ENCODE data around the gene ZNF423.

The ZNF423 gene

GRCh38 chr16:49542946-49543630 is 312.8 kb downstream of the ZNF423 start:
- H3K27ac ChIP-seq = peak overlapping the region; percentile 16; the same call in 1 of the 2 replicates
- no peaks in the 10 kb centered on the region for H3K27me3 ChIP-seq (ENCODE audit: insufficient read depth, low read depth, severe bottlenecking)
- TF ChIP-seq, protein P1, sequence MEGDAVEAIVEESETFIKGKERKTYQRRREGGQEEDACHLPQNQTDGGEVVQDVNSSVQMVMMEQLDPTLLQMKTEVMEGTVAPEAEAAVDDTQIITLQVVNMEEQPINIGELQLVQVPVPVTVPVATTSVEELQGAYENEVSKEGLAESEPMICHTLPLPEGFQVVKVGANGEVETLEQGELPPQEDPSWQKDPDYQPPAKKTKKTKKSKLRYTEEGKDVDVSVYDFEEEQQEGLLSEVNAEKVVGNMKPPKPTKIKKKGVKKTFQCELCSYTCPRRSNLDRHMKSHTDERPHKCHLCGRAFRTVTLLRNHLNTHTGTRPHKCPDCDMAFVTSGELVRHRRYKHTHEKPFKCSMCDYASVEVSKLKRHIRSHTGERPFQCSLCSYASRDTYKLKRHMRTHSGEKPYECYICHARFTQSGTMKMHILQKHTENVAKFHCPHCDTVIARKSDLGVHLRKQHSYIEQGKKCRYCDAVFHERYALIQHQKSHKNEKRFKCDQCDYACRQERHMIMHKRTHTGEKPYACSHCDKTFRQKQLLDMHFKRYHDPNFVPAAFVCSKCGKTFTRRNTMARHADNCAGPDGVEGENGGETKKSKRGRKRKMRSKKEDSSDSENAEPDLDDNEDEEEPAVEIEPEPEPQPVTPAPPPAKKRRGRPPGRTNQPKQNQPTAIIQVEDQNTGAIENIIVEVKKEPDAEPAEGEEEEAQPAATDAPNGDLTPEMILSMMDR (IDR thresholded peaks at IDR 0.05; ENCODE audit: low read depth, low read length) = no peak
- H3K4me3 ChIP-seq (ENCODE audit: low read depth, low read length) = peak overlapping the region; percentile 38
- peak; percentile 61 for DNase-seq
- no peaks in the 10 kb centered on the region for H3K36me3 ChIP-seq
- no peaks in the 10 kb centered on the region for H3K9me3 ChIP-seq (ENCODE audit: severe bottlenecking)

GRCh38 chr16:49542391-49542891 is 313.5 kb downstream of the ZNF423 start:
- Histone ChIP-seq H3K9me3 (ENCODE audit: severe bottlenecking) (no peaks in the 10 kb centered on the region), H3K36me3 (no peaks in the 10 kb centered on the region), H3K4me3 (ENCODE audit: low read depth, low read length) (no peak overlapping the region), H3K27ac (no peak overlapping the region; the same call in 1 of the 2 replicates), H3K27me3 (ENCODE audit: insufficient read depth, low read depth, severe bottlenecking) (no peaks in the 10 kb centered on the region)
- TF ChIP-seq, protein P1 (IDR thresholded peaks at IDR 0.05; ENCODE audit: low read depth, low read length) = no peak
- DNase-seq = peak; percentile 62

DNA sequence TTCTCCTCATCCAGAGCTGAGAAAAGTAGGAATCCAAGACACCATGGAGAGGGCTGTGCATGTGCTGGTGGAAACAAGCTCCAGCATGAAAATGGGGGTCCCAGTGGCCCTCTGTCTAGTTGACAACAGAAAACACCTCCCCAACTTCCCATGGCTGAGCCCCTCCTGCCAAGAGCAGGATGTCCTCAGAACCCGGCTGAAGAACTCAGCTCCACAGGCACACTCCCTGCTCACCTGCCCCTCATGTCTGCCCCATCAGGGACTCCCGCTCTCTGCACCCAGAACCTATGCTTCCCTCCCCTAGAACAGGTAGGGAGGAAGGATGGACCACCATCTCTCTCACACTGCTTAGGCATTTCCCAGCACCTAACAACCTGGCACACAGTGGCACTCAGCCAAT is 315.1 kb downstream of the ZNF423 start:
- H3K9me3 ChIP-seq (ENCODE audit: severe bottlenecking) = no peaks in the 10 kb centered on the region
- H3K4me3 ChIP-seq (ENCODE audit: low read depth, low read length) = no peak overlapping the region
- TF ChIP-seq, protein P1 (IDR thresholded peaks at IDR 0.05; ENCODE audit: low read depth, low read length) = no peak
- H3K36me3 ChIP-seq = no peaks in the 10 kb centered on the region
- no peak overlapping the region for H3K27ac ChIP-seq
- H3K27me3 ChIP-seq (ENCODE audit: insufficient read depth, low read depth, severe bottlenecking) = no peaks in the 10 kb centered on the region
- no peak for DNase-seq

DNA sequence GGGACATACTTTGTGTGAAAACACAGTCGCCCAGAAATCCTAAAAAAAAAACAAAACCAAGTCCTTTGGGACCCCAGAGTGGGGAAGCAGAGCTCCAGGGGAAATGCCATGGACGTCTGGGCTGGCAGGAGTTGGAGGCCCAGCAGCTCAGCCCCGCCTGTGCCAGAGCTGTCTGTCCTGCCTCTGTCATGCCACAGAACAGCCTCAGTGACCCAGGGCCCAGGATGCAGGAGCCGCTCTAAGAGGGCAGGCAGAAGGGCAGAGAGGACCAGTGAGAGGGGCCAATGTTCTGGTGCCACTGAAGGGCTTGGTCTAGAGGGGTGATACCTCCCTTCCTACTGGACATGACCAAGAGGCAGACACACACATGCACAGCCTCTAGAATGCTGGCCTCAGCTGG is 316.2 kb downstream of the ZNF423 start:
- Histone ChIP-seq H3K36me3 (no peaks in the 10 kb centered on the region), H3K27ac (no peak overlapping the region), H3K9me3 (ENCODE audit: severe bottlenecking) (no peaks in the 10 kb centered on the region), H3K4me3 (ENCODE audit: low read depth, low read length) (no peak overlapping the region), H3K27me3 (ENCODE audit: insufficient read depth, low read depth, severe bottlenecking) (no peaks in the 10 kb centered on the region)
- TF ChIP-seq, protein P1 (IDR thresholded peaks at IDR 0.05; ENCODE audit: low read depth, low read length) = no peak
- DNase-seq = no peak

- Histone ChIP-seq H3K27ac (no peak overlapping the region), H3K4me3 (ENCODE audit: low read depth, low read length) (no peak overlapping the region), H3K9me3 (ENCODE audit: severe bottlenecking) (no peaks in the 10 kb centered on the region), H3K27me3 (ENCODE audit: insufficient read depth, low read depth, severe bottlenecking) (no peaks in the 10 kb centered on the region), H3K36me3 (no peaks in the 10 kb centered on the region)
- TF ChIP-seq, protein P1 (IDR thresholded peaks at IDR 0.05; ENCODE audit: low read depth, low read length) = peak; percentile 33; the same call in 1 of the 2 replicates
- no peak for DNase-seq
Observed at GRCh38 chr16:49537924-49538459, 317.9 kb downstream of the ZNF423 start.
